GM23338 (cell line): Measurements from ENCODE around the gene POLR2B. TPM values are rescaled to one million over a fixed set of nuclear protein-coding genes. Genes with fewer than 3 reads are reported as not detected.

Experiments used
- ATAC-seq: fragments of 200-7000 bp; cut with Tn5 transposase; 3 replicates; pipeline ENCODE4 v1.9.1; 2020
- DNase-seq: peaks from one replicate; pipeline ENCODE4 v3.0.0-alpha.2; 2015; ENCODE audit warnings: low spot score
- H2AFZ ChIP-seq: fragments of 200-600 bp; sonication (generic); 2 replicates; pipeline ENCODE4 v1.8.0; 2016; ENCODE audit warnings: antibody characterized with exemption, mild to moderate bottlenecking, moderate library complexity
- H3F3A ChIP-seq: fragments of 200-600 bp; sonication (generic); replicated peaks from 2 replicates; pipeline ENCODE4 v1.8.0; 2017; ENCODE audit warnings: antibody characterized with exemption, mixed run types, low read depth
- H3K27ac ChIP-seq: fragments of 200-600 bp; sonication (generic); 2 replicates; pipeline ENCODE4 v1.6.1; 2016; ENCODE audit warnings: low read depth
- H3K27me3 ChIP-seq: fragments of 200-600 bp; sonication (generic); 2 replicates; pipeline ENCODE4 v1.8.0; 2016; ENCODE audit warnings: mild to moderate bottlenecking, mixed run types, moderate library complexity; ENCODE audit not compliant: insufficient read depth
- H3K36me3 ChIP-seq: fragments of 200-600 bp; sonication (generic); 2 replicates; pipeline ENCODE4 v1.8.0; 2016; ENCODE audit warnings: mild to moderate bottlenecking; ENCODE audit not compliant: insufficient read depth
- H3K4me1 ChIP-seq: fragments of 200-600 bp; sonication (generic); 2 replicates; pipeline ENCODE4 v1.8.0; 2016; ENCODE audit warnings: mild to moderate bottlenecking, moderate library complexity; ENCODE audit not compliant: insufficient read depth
- H3K4me2 ChIP-seq: fragments of 200-600 bp; sonication (generic); 2 replicates; pipeline ENCODE4 v1.7.1; 2017; ENCODE audit warnings: mixed run types
- H3K4me3 ChIP-seq: fragments of 200-600 bp; sonication (generic); 2 replicates; pipeline ENCODE4 v1.6.1; 2016; ENCODE audit warnings: mixed run types
- H3K79me2 ChIP-seq: fragments of 200-600 bp; sonication (generic); replicated peaks from 2 replicates; pipeline ENCODE4 v1.8.0; 2017; ENCODE audit warnings: mild to moderate bottlenecking; ENCODE audit not compliant: insufficient read depth
- H3K9me2 ChIP-seq: fragments of 200-600 bp; sonication (generic); 2 replicates; pipeline ENCODE4 v1.8.0; 2017; ENCODE audit not compliant: insufficient read depth
- H4K20me1 ChIP-seq: fragments of 200-600 bp; sonication (generic); replicated peaks from 2 replicates; pipeline ENCODE4 v1.8.0; 2017; ENCODE audit warnings: mild to moderate bottlenecking; ENCODE audit not compliant: insufficient read depth
- H3K27ac Mint-ChIP-seq: 2 replicates; pipeline ENCODE4 v1.8.0; 2020; ENCODE audit warnings: inconsistent platforms, mild to moderate bottlenecking, moderate library complexity, mixed read lengths
- H3K27me3 Mint-ChIP-seq: 3 replicates; pipeline ENCODE4 v1.8.0; 2022; ENCODE audit warnings: low read depth, mild to moderate bottlenecking, moderate library complexity, mixed read lengths, inconsistent platforms; ENCODE audit not compliant: insufficient read depth, poor library complexity
- H3K36me3 Mint-ChIP-seq: 3 replicates; pipeline ENCODE4 v1.8.0; 2021; ENCODE audit warnings: low read depth, mild to moderate bottlenecking, inconsistent platforms, moderate library complexity, mixed read lengths
- H3K4me1 Mint-ChIP-seq: 3 replicates; pipeline ENCODE4 v1.8.0; 2020; ENCODE audit warnings: mild to moderate bottlenecking, inconsistent platforms, mixed read lengths
- H3K4me3 Mint-ChIP-seq: 3 replicates; pipeline ENCODE4 v1.8.0; 2021; ENCODE audit warnings: moderate library complexity, mild to moderate bottlenecking, inconsistent platforms, mixed read lengths
- H3K9me3 Mint-ChIP-seq: 3 replicates; pipeline ENCODE4 v1.8.0; 2020; ENCODE audit warnings: moderate library complexity, mild to moderate bottlenecking, inconsistent platforms, mixed read lengths
- CREB1 ChIP-seq: fragments of 250-450 bp; sonication (Bioruptor Pico); IDR thresholded peaks from 2 replicates; pipeline ENCODE4 v1.5.0; 2020; ENCODE audit warnings: low read depth, mild to moderate bottlenecking, moderate library complexity
- CTCF ChIP-seq, 2 experiments: fragments of 200-600 bp in 1 of 2; sonication (generic) in 1 of 2; conservative IDR thresholded peaks; 2 replicates each; pipeline versions ENCODE4 v1.5.1 to v1.6.1; 2016 to 2017; ENCODE audit warnings: antibody characterized with exemption in 2 of 2, low read depth in 2 of 2, mild to moderate bottlenecking in 2 of 2, moderate library complexity in 1 of 2
- ETS1 ChIP-seq: IDR thresholded peaks from 2 replicates; pipeline ENCODE4 v1.6.1; 2016; ENCODE audit warnings: antibody characterized with exemption
- EZH2 ChIP-seq: fragments of 200-600 bp; sonication (generic); IDR thresholded peaks from one replicate; pipeline ENCODE4 v1.8.0; 2017; ENCODE audit warnings: antibody characterized with exemption, mild to moderate bottlenecking, low read depth; ENCODE audit not compliant: unreplicated experiment
- EZH2phosphoT487 ChIP-seq: fragments of 200-600 bp; sonication (generic); IDR thresholded peaks from one replicate; pipeline ENCODE4 v1.8.1; 2018; ENCODE audit warnings: antibody characterized with exemption; ENCODE audit not compliant: unreplicated experiment
- JUNB ChIP-seq: IDR thresholded peaks from one replicate; pipeline ENCODE4 v1.6.1; 2016; ENCODE audit warnings: antibody characterized with exemption; ENCODE audit not compliant: unreplicated experiment
- NANOG ChIP-seq: IDR thresholded peaks from 2 replicates; pipeline ENCODE4 v1.6.1; 2016; ENCODE audit warnings: antibody characterized with exemption, borderline replicate concordance
- POLR2AphosphoS5 ChIP-seq: IDR thresholded peaks from 2 replicates; pipeline ENCODE4 v1.6.1; 2016; ENCODE audit warnings: antibody characterized with exemption, low read depth
- REST ChIP-seq: IDR thresholded peaks from one replicate; pipeline ENCODE4 v1.6.1; 2018; ENCODE audit warnings: antibody characterized with exemption; ENCODE audit not compliant: unreplicated experiment
- STAT1 ChIP-seq: IDR thresholded peaks from one replicate; pipeline ENCODE4 v1.6.1; 2016; ENCODE audit warnings: antibody characterized with exemption; ENCODE audit not compliant: unreplicated experiment
- ZNF114 ChIP-seq: fragments of 250-450 bp; sonication (Bioruptor Pico); IDR thresholded peaks from 2 replicates; pipeline ENCODE4 v1.5.0; 2020; ENCODE audit warnings: mild to moderate bottlenecking, moderate library complexity
- ZNF331 ChIP-seq: fragments of 250-450 bp; sonication (Bioruptor Pico); IDR thresholded peaks from 2 replicates; pipeline ENCODE4 v1.5.0; 2020; ENCODE audit warnings: low read depth, mild to moderate bottlenecking, moderate library complexity
- ZNF462 ChIP-seq: fragments of 250-450 bp; sonication (Bioruptor Pico); IDR thresholded peaks from 2 replicates; pipeline ENCODE4 v1.5.0; 2020; ENCODE audit warnings: mild to moderate bottlenecking, moderate library complexity
- polyA plus RNA-seq: library from polyadenylated mRNA; unstranded; fragments of >200 nt; fragmentation: Nextera tagmentation; extraction: Ambion mirVana; gene quantifications from 2 replicates; pipeline ENCODE4 v1.2.1, GENCODE V29; 2016
- total RNA-seq: library from RNA; depleted of rRNA; stranded (reverse); fragments of >200 nt; shearing (Covaris generic); gene quantifications from 2 replicates; pipeline ENCODE4 v1.2.3, GENCODE V29; 2014

POLR2B gene
- total and polyA plus RNA-seq, 2 experiments from 2014 or later = 56.5 to 165 TPM

- H3K4me1 ChIP-seq = no peaks in the 10 kb centered on the region
- DNase-seq (no peak), ATAC-seq (no peak)
- H3K4me3 Mint-ChIP-seq = no peak overlapping the region
- no peaks in the 10 kb centered on the region for H3K27me3 ChIP-seq
- H2AFZ ChIP-seq = no peak overlapping the region
- H3K9me2 ChIP-seq = no peaks in the 10 kb centered on the region
- no peaks in the 10 kb centered on the region for H3K36me3 ChIP-seq
- H3K4me2 ChIP-seq = no peak overlapping the region
- H3K4me3 ChIP-seq = no peak overlapping the region
- no peak overlapping the region for H3K27ac Mint-ChIP-seq
- no peaks in the 10 kb centered on the region; the same call in 2 of the 3 replicates for H3K36me3 Mint-ChIP-seq
- no peaks in the 10 kb centered on the region; the same call in 1 of the 3 replicates for H3K4me1 Mint-ChIP-seq
- H3K9me3 Mint-ChIP-seq = no peaks in the 10 kb centered on the region
- H3K27me3 Mint-ChIP-seq = peaks cover 1% of the 10 kb centered on the region
- no peaks in the 10 kb centered on the region for H4K20me1 ChIP-seq
- H3K79me2 ChIP-seq = no peaks in the 10 kb centered on the region
- H3F3A ChIP-seq = no peaks in the 10 kb centered on the region
- TF ChIP-seq CREB1 (no peak), CTCF (conservative IDR thresholded peaks at IDR 0.05; ENCODE audit: low read depth in 2 of 2) (no peak), ZNF462 (CRISPR knock-in tag) (no peak), NANOG (no peak), POLR2AphosphoS5 (no peak), EZH2phosphoT487 (no peak), ZNF331 (no peak), ETS1 (no peak), ZNF114 (CRISPR knock-in tag) (no peak), JUNB (no peak), REST (no peak), EZH2 (no peak), STAT1 (no peak)
- no peak overlapping the region for H3K27ac ChIP-seq
These were observed 74.8 kb downstream of the POLR2B start for GRCh38 chr4:57053508-57053907.
